GM12874 (cell line): ENCODE data around the gene CDKL5.

ENCODE experiments used
- TF ChIP-seq, protein P1 (sequence below): IDR thresholded peaks from 2 replicates; pipeline ENCODE4 v1.5.1; 2011; ENCODE audit warnings: low read depth, mild to moderate bottlenecking, control low read depth, low read length, moderate library complexity; ENCODE audit not compliant: insufficient read depth

CDKL5 gene

DNA sequence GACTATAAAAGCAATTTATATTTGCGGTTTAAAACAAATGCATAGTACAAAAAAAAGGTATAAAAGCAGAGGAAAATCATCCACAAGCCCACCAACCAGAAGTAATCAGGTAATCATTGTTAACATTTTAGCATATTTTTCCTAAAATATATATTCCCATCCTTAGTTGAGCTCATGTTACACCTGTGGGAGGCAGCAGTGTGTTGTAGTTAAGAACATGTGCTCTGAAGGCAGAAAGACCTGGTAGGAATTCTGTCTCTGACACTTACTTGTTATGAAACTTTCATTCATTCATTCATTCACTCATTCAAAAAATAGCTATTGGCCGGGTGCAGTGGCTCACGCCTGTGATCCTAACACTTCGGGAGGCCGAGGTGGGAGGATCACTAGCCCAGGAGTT is 15.4 kb upstream of the CDKL5 start:
- TF ChIP-seq, protein P1, sequence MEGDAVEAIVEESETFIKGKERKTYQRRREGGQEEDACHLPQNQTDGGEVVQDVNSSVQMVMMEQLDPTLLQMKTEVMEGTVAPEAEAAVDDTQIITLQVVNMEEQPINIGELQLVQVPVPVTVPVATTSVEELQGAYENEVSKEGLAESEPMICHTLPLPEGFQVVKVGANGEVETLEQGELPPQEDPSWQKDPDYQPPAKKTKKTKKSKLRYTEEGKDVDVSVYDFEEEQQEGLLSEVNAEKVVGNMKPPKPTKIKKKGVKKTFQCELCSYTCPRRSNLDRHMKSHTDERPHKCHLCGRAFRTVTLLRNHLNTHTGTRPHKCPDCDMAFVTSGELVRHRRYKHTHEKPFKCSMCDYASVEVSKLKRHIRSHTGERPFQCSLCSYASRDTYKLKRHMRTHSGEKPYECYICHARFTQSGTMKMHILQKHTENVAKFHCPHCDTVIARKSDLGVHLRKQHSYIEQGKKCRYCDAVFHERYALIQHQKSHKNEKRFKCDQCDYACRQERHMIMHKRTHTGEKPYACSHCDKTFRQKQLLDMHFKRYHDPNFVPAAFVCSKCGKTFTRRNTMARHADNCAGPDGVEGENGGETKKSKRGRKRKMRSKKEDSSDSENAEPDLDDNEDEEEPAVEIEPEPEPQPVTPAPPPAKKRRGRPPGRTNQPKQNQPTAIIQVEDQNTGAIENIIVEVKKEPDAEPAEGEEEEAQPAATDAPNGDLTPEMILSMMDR: peak; percentile 2; the same call in 1 of the 2 replicates

- TF ChIP-seq, protein P1: no peak
These were observed 10.0 kb upstream of the CDKL5 start for GRCh38 chrX:18415386-18415785.

DNA sequence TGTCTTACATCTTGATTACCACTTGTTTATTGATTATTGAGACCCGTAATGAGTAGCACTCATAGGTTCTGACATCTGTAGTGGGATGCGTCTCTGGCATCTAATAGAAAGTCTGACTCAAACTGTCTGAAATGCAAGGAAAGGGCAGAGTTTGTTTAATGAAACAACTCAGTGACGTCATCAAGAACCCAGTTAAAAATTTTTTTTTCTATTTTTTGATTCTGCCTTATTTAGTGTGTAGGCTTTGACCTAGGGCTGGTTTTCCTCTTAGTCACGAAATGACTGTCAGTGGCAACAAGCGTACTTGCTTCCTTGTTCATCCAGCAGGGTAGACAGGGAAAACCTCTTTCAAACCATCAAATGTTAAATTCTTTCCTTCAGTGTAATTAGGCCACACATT is 3.1 kb upstream of the CDKL5 start:
- TF ChIP-seq, protein P1: no peak

DNA sequence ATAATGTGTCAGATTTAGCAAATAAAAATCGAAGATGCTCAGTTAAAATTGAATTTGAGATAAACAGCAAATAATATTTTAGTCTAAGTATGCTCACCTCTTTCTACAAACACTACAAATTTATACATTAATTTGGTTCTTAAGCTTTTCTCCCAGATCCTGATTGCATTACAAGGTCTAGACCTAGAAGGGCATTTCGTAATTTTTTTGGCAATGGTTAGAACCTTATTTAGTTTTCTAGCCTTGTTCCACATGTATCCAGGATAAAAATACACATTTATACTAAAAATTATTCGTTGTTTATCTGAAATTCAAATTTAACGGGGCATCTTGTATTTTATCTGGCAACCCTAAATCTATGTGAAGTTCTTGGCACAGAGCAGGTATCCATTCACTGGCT is 2.5 kb upstream of the CDKL5 start:
- TF ChIP-seq, protein P1: no peak

GRCh38 chrX:18424482-18425198 is 768 bp upstream of the CDKL5 start:
- TF ChIP-seq, protein P1: no peak

DNA sequence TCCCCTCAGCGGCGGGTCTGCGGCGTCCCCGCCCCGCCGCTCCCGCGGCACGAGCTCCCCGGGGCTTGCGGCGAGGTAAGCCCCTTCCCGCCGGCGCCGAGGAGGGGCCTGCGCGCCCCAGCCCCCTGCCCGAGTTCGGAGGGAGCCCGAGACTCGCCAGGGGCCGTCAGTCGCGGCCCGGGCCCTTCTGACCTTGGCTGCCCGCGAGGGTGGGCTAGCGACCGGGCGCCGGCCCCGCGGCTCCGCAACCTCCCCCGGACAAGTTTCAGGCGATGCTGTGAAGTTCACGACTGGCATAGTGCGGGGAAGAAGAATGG is 554 bp downstream of the CDKL5 start:
- TF ChIP-seq, protein P1: no peak

- TF ChIP-seq, protein P1: no peak
These were observed 2.6 kb downstream of the CDKL5 start for GRCh38 chrX:18428006-18428405.

DNA sequence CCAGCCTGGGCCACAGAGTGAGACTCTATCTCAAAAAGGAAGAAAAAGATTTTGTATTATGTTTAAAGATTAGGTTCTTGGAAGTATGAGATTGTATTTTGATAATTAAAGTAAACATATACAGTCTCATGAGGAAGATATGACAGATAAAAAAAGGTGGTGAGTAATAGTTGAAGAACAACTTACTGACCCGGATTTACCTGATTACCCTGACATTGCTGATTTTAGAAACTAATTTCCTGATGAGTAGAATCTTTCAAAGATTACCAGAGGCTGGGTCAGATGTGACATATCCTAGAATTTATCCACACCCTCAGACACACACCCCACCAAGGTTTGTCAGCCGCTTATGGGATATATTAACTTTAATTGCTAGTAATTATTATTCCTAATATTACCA is 9.5 kb downstream of the CDKL5 start:
- TF ChIP-seq, protein P1: no peak
